ENCODE measurements around the gene RETREG1. TPM values are rescaled to one million over a fixed set of nuclear protein-coding genes. Genes with fewer than 3 reads are reported as not detected.

The RETREG1 gene
- total and polyA plus RNA-seq, 9 donors, result 1.0 to 20.0 (median 4.0) TPM

DNA sequence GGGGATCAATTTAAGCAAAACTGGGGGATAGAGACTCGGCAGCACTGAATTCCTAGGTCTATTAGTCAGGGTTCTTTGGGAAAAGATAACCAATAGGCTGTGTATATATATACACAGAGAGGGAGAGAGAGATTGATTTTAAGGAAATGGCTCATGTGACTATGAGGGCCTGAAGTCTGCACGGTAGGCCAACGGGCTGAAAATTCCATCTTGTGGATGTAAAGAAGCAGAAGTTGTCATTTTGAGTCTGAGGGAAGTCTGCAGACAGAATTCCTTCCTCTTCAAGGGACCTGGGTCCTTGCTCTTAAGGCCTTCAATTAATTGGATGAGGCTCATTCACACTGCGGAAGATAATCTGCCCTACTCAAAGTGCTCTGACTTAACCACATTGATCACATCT, 91.1 kb downstream of the RETREG1 start:
- intact Hi-C loops (cut with DNase I), result loop anchor here in 1 of 4 donors (2.0 kb wide), 1 partner anchor 35 kb away; no protein-coding TSS in a partner anchor
- no peaks in the 10 kb centered on the region for H3K27me3 ChIP-seq
- H3K4me3 ChIP-seq, result no peak overlapping the region
- H3K9me3 ChIP-seq, result peaks cover 0 to 4% of the 10 kb centered on the region in 2 donors
- no peaks in the 10 kb centered on the region for H3K4me1 ChIP-seq (ENCODE audit: insufficient read depth)
- H3K27ac ChIP-seq, result no peak overlapping the region
- WGBS, 3 donors, result 79 to 85% (median 81%) methylated on average over 4 of the region's 4 CpGs
- no peak for DNase-seq
- TF ChIP-seq POLR2A (IDR thresholded peaks at IDR 0.05), result no peak
- TF ChIP-seq, protein P1, sequence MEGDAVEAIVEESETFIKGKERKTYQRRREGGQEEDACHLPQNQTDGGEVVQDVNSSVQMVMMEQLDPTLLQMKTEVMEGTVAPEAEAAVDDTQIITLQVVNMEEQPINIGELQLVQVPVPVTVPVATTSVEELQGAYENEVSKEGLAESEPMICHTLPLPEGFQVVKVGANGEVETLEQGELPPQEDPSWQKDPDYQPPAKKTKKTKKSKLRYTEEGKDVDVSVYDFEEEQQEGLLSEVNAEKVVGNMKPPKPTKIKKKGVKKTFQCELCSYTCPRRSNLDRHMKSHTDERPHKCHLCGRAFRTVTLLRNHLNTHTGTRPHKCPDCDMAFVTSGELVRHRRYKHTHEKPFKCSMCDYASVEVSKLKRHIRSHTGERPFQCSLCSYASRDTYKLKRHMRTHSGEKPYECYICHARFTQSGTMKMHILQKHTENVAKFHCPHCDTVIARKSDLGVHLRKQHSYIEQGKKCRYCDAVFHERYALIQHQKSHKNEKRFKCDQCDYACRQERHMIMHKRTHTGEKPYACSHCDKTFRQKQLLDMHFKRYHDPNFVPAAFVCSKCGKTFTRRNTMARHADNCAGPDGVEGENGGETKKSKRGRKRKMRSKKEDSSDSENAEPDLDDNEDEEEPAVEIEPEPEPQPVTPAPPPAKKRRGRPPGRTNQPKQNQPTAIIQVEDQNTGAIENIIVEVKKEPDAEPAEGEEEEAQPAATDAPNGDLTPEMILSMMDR (IDR thresholded peaks at IDR 0.05), result no peak
- no peak for TF ChIP-seq EP300 (IDR thresholded peaks at IDR 0.05)
- no peaks in the 10 kb centered on the region for H3K36me3 ChIP-seq

GRCh38 chr5:16524286-16524685, 92.5 kb downstream of the RETREG1 start:
- Histone ChIP-seq H3K27ac (no peak overlapping the region), H3K27me3 (no peaks in the 10 kb centered on the region), H3K4me1 (ENCODE audit: insufficient read depth) (no peaks in the 10 kb centered on the region), H3K36me3 (no peaks in the 10 kb centered on the region), H3K9me3 (peaks cover 0 to 4% of the 10 kb centered on the region in 2 donors), H3K4me3 (no peak overlapping the region)
- WGBS, 3 donors, result 80 to 91% (median 90%) methylated on average over 5 of the region's 5 CpGs
- no peak for DNase-seq
- intact Hi-C loops (cut with DNase I), result loop anchor here in 1 of 4 donors (2.0 kb wide), 1 partner anchor 37 kb away; no protein-coding TSS in a partner anchor
- TF ChIP-seq, protein P1 (IDR thresholded peaks at IDR 0.05), result no peak
- TF ChIP-seq POLR2A (IDR thresholded peaks at IDR 0.05) (no peak), EP300 (IDR thresholded peaks at IDR 0.05) (no peak)

- intact Hi-C loops (cut with DNase I), result no loop called here
- Histone ChIP-seq H3K36me3 (no peaks in the 10 kb centered on the region), H3K9me3 (peaks cover 0 to 4% of the 10 kb centered on the region in 2 donors), H3K27me3 (no peaks in the 10 kb centered on the region), H3K4me1 (ENCODE audit: insufficient read depth) (no peaks in the 10 kb centered on the region), H3K27ac (no peak overlapping the region), H3K4me3 (no peak overlapping the region)
- TF ChIP-seq EP300 (IDR thresholded peaks at IDR 0.05) (no peak), POLR2A (IDR thresholded peaks at IDR 0.05) (no peak)
- TF ChIP-seq, protein P1 (IDR thresholded peaks at IDR 0.05), result no peak
- 73 to 78% (median 73%) methylated on average over 10 of the region's 10 CpGs for WGBS, 3 donors
- DNase-seq, result no peak
These were observed 95.0 kb downstream of the RETREG1 start for GRCh38 chr5:16521521-16522483.

GRCh38 chr5:16520841-16521240, 96.0 kb downstream of the RETREG1 start:
- Histone ChIP-seq H3K36me3 (no peaks in the 10 kb centered on the region), H3K4me3 (no peak overlapping the region), H3K27me3 (no peaks in the 10 kb centered on the region), H3K9me3 (peaks cover 0 to 4% of the 10 kb centered on the region in 2 donors), H3K4me1 (ENCODE audit: insufficient read depth) (no peaks in the 10 kb centered on the region), H3K27ac (no peak overlapping the region)
- intact Hi-C loops (cut with DNase I), result no loop called here
- DNase-seq, result no peak
- WGBS, 3 donors, result 66 to 68% (median 68%) methylated on average over 4 of the region's 4 CpGs
- TF ChIP-seq POLR2A (IDR thresholded peaks at IDR 0.05) (no peak), EP300 (IDR thresholded peaks at IDR 0.05) (no peak)

DNA sequence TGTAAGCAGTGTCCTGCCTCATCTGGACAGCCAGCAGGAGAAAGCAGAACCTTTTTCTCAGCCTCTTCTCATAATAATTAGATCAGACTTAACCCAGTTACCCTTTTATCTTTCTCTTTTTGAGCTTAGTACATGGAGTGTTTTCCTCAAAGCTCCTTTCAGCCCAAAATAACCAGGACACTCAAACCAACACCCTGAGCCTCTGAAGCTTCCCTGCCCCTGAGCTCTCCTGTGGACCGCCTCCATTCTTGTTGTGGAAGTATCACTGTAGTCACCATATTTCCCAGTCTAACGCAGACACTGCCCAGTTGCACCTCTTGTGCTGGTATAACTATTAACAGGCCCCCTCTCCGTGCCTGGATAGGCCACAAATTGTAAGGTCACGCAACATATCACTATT, 97.4 kb downstream of the RETREG1 start:
- WGBS, 3 donors, result 90 to 94% (median 92%) methylated on average over 4 of the region's 4 CpGs
- H3K27ac ChIP-seq, result no peak overlapping the region
- no peak for DNase-seq
- intact Hi-C loops (cut with DNase I), result no loop called here
- no peaks in the 10 kb centered on the region for H3K4me1 ChIP-seq (ENCODE audit: insufficient read depth)
- TF ChIP-seq EP300 (IDR thresholded peaks at IDR 0.05), result no peak
- TF ChIP-seq POLR2A (IDR thresholded peaks at IDR 0.05), result no peak
- TF ChIP-seq, protein P1 (IDR thresholded peaks at IDR 0.05), result no peak
- H3K9me3 ChIP-seq, result no peaks in the 10 kb centered on the region
- no peak overlapping the region for H3K4me3 ChIP-seq
- no peaks in the 10 kb centered on the region for H3K36me3 ChIP-seq
- H3K27me3 ChIP-seq, result no peaks in the 10 kb centered on the region
